GM18499 (cell line): Measurements from ENCODE around the gene UST.
"Not testable (repeated sequence)": the region's sequence is repeated elsewhere in the genome, so short reads cannot be mapped to it uniquely, and the experiment has no call there.

Experiments
- ATAC-seq: cut with Tn5 transposase; IDR thresholded peaks from one replicate; pipeline ENCODE4 v1.9.1; 2021; ENCODE audit warnings: moderate number of reproducible peaks; ENCODE audit not compliant: insufficient read depth, unreplicated experiment

Gene UST

GRCh38 chr6:148989585-148989984 lies 242.8 kb downstream of the UST start:
- no peak for ATAC-seq

- ATAC-seq: no peak
These were observed 243.6 kb downstream of the UST start for GRCh38 chr6:148990403-148990802.

DNA sequence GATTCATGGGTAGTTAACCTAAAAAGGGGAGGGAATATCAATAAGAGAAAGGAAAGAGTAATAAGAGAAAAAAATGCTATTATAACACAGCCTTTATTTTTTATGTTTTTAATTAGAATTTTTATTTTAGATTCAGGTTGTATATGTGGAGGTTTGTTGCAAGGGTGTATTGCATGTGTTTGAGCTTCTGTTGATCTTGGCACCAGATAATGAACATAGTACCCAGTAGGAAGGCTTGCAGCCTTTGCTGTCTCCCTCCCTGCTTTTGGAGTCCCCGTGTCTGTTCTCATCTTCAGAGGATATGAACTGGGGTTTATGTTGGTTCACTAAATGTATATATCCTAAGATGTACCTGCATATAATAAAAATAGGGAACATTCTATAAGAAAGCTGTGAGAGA lies 250.0 kb downstream of the UST start:
- ATAC-seq: no peak

DNA sequence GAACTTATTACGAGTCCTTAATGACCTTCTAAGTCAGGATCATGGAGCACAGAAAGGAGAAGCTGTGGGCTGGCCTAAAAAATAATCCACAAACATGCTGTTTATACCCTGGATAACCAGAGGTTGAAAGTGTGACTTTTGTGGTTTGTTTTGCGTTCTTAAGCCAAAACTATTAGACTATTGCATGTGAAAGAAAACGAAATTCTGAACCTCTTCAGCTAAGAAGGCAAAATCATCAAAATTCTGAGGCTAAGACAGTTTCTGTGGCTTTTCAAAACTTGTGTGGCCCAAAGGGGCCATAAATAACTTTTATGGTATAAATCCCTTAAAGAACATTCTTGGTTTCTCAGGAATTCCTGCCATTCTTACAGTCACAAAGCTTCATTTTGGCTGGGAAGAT lies 251.0 kb downstream of the UST start:
- ATAC-seq: no peak

- no peak for ATAC-seq
These were observed 251.9 kb downstream of the UST start for GRCh38 chr6:148998704-148999103.

DNA sequence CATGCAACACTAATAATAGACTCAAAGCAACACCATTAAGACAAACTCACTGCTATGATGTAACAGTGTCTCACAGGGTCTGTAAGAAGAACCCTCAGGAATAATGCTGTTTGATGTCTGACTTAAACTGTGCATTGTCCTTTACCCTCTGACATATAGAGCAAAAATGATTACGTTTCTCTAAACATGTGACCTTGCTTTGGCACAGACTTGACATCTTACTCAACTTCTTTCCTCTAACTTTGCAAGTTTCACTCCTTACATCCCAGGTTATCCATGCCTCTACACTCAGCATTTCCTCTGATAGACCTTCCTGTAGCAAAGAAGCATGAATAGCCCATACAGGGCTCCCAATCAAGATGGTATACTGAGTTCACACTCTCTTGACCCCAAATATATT lies 252.7 kb downstream of the UST start:
- no peak for ATAC-seq

DNA sequence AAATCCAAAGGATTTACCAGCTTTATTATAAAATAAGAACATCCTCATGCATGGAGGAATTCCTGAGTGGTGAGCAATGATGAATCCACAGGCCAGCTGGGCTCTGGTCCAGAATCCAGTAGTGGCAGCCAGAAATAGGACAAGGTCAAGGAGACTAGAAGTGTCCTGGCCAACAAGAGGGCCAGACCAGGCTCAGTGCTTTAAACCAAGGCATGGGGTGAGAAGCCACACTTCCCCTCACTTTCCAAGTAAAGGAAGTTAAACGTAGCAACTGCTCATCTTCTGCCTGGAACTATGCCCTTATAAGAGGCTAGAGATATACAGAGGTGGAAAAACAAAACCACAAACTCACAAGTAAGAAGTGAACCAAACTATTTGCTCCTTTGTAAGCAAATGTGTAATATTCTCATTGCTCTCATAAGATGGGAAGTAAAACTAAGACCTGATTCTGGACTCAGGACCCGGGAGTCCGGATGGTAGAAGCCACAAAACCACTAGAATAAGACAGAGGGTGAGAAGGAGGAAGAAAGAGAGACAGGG lies 253.2 kb downstream of the UST start:
- no peak for ATAC-seq

DNA sequence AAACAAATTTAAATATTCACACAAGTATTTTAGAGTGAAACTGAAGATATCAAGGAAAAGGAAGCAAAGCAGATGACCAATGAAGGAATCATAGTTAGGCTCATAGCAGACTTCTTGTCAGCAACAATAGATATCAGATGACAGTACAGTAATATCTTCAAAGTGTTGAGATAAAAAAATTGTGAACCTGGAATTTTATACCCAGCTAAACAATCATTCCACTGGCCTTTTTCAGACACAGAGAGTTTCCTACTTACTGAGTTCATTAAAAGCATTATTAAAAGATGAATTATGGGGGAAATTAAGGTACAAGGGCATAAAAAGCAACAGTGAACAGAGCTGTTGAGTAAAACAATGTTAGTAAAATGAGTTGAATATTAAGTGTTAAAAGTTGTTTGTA lies 254.6 kb downstream of the UST start:
- no peak for ATAC-seq

- ATAC-seq: no peak
These were observed 256.7 kb downstream of the UST start for GRCh38 chr6:149003560-149003959.

GRCh38 chr6:149004664-149005063 lies 257.8 kb downstream of the UST start:
- ATAC-seq: no peak

- not testable (repeated sequence) for ATAC-seq
These were observed 259.4 kb downstream of the UST start for GRCh38 chr6:149006236-149006635.

- ATAC-seq: no peak
These were observed 259.8 kb downstream of the UST start for GRCh38 chr6:149006671-149007070.

- no peak for ATAC-seq
These were observed 261.0 kb downstream of the UST start for GRCh38 chr6:149007846-149008245.

DNA sequence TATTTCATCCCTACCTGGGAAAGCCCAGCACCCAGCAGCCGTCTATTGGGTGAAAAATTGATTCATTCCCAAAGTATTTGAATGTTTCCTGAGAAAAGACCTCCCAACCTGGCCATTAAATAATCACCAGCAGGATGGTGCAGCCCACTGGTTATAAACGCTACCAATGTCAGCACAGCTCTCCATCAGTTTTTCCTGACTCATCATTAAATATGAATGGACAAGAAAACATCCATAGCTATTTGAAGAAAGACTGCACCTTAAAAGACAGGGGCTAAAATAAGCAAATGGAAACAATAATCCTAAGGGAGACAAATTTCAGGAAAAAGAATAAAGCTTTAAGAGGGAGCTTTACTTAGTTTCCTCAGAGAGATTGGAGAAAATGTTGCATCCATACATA lies 261.9 kb downstream of the UST start:
- no peak for ATAC-seq

- no peak for ATAC-seq
These were observed 265.3 kb downstream of the UST start for GRCh38 chr6:149012040-149012545.

GRCh38 chr6:149013586-149014344 lies 266.9 kb downstream of the UST start:
- no peak for ATAC-seq

DNA sequence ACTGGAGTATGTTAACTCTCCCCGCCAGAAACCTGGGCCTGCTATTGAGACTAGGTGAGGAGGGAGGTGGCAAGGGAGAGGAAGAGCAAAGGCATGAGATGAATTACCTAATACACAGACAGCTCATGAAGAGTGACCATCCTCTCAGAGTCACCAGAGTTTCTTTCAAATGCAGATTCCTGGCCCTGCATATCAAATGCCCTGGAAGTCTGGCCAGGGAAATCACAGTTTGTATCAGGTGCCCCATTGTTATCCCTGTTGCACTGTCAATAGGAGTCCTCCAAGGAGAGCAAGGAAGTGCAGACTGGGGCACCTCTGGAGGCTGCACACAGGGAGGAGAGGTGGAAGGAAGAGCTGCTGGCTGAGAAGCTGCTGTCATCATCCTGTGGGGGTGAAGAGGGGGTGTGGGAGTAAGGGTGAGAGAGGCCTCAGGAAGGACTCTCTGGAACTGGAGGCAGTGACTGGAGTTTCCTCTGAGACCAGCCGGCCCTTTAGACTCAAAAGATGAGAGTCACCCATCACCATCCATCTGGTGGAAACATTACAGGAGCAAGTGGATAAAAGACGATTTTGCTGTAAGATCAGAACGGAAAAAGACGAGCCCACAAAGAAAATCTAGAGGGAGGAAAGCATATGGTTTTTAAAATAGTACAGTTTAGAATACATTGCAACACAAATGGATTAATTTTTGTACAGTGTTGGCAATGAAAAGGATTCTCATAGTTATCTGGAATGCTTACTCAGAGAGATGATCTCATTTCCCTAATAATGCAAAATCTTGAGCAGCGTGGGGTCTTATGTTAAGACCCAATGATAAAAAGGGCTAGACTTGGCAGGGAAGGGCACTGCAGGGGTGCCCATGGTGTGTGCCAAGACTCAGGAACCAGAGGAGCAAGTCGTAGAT lies 268.1 kb downstream of the UST start:
- ATAC-seq: no peak

DNA sequence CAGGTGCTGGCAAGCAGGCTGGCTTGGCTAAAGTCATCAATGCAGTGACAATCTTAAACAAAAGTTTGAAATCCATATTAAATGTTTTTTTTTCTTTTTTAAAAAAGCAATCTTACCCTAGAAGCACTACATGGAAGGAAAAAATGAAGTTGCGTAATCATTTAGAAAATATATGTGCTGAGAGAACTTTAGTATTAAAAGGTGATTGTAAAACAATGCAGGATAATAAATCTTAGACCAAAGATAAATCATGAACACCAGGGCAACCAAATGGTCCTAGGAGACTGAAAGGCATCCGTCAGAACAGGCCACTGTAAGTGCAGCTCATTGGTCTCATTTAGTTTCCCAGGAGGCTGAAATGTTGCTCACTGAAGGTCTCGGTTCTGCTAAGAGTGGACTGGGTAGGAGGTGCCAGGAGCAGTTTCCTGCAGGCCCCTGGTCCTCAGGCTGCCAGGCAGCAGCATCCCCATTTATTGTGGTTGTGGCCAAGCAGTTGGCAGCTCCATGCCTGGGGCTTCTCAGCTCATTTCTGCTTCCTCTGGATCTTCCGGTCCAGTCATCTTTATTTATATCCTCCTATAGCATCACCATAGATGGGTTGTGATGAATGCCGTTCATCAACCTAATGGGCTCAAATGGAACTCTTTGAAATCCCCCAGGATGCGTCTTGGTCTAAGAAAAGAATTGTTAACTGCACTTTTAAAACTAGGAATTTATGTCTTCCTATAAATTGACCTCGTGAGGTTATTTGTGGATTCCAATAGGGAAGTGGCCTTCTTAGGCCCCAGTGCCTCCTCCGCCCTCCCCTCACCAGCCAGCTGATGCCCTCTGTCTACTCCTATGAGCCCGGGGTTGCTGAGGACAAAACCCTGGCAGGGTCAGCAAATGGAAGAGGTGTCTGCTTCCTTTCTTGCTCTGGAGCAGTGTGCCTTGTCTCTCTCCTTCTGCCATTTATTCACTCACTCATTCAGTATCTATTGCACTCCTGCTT lies 269.0 kb downstream of the UST start:
- no peak for ATAC-seq

- no peak for ATAC-seq
These were observed 269.9 kb downstream of the UST start for GRCh38 chr6:149016716-149017115.

DNA sequence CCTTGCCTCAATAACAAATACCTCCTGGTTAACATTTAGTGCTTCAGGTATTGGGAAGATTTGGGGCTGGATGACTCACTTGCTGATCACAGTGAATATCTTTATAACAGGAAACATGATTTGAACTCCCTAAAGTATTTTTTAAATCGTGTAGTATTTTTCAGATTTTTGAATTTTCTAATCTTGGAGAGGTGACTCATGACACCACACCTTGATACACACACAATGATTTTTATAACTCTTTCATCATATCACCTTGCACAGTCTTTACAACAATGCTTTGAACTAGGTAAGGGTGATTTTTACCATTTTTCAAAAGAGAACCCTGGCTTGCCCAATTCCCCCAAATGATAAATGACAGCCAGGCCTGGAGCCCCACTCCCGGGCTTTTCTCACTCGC lies 273.5 kb downstream of the UST start:
- no peak for ATAC-seq
